Activated CD8-positive, alpha-beta T cell treated with anti-CD3 and anti-CD28 coated beads for 36 hours (primary cell): ENCODE results near the gene KLF16. TPM values are rescaled to one million over a fixed set of nuclear protein-coding genes. Genes with fewer than 3 reads are reported as not detected.

ENCODE experiments used
- ATAC-seq: fragments of 200-7000 bp; cut with Tn5 transposase; one replicate; pipeline ENCODE4 v1.10.0; 2021; ENCODE audit warnings: mild to moderate bottlenecking, moderate library complexity
- CTCF ChIA-PET: fragments of 350-600 bp; sonication (Branson Sonifier 250); formaldehyde crosslinking; loops from one replicate; lab custom pipeline; 2021; ENCODE audit warnings: antibody characterized with exemption; lab: Charles Lee
- POLR2A ChIA-PET: fragments of 350-600 bp; sonication (Branson Sonifier 250); formaldehyde crosslinking; loops from one replicate; lab custom pipeline; 2021; ENCODE audit warnings: antibody characterized with exemption; lab: Charles Lee
- DNase-seq: peaks from one replicate; pipeline ENCODE4 v3.0.0-alpha.2; 2020
- H3K27ac Mint-ChIP-seq: one replicate; pipeline ENCODE4 v1.8.0; 2021; ENCODE audit warnings: mild to moderate bottlenecking, mixed read lengths
- H3K27me3 Mint-ChIP-seq: one replicate; pipeline ENCODE4 v1.8.0; 2021; ENCODE audit warnings: mixed read lengths
- H3K36me3 Mint-ChIP-seq: one replicate; pipeline ENCODE4 v1.8.0; 2021; ENCODE audit warnings: low read depth, mixed read lengths
- H3K4me1 Mint-ChIP-seq: one replicate; pipeline ENCODE4 v1.8.0; 2021; ENCODE audit warnings: low read depth, mixed read lengths
- H3K4me3 Mint-ChIP-seq: one replicate; pipeline ENCODE4 v1.8.0; 2021; ENCODE audit warnings: mild to moderate bottlenecking, moderate library complexity, mixed read lengths
- H3K9me3 Mint-ChIP-seq: one replicate; pipeline ENCODE4 v1.8.0; 2021; ENCODE audit warnings: mixed read lengths
- CTCF ChIP-seq: fragments of 200-600 bp; IDR thresholded peaks from one replicate; pipeline ENCODE4 v1.8.0; 2022; ENCODE audit warnings: antibody characterized with exemption, mild to moderate bottlenecking
- intact Hi-C: fragments of 100-400 bp; cut with micrococcal nuclease; formaldehyde crosslinking; loops from one replicate; pipeline ENCODE4 v1.10.0; 2022
- total RNA-seq, 2 experiments: library from RNA; stranded (reverse); gene quantifications; one replicate each; pipeline ENCODE4 v1.2.3, GENCODE V29; 2021

Gene KLF16
- total RNA-seq, 2 experiments from 2014 or later, result 25.6 to 27.7 TPM

- POLR2A ChIA-PET, result interaction anchor here (0.6 to 1.4 kb wide), 5 partner anchors 16 to 174 kb away, joined by 3 to 5 read pairs (median 3); partner anchors contain the start of gene TCF3
- no peak overlapping the region for H3K27ac Mint-ChIP-seq
- no peaks in the 10 kb centered on the region for H3K27me3 Mint-ChIP-seq
- peaks cover 5% of the 10 kb centered on the region for H3K4me1 Mint-ChIP-seq
- no peak for ATAC-seq
- DNase-seq, result no peak
- TF ChIP-seq CTCF, result no peak
- CTCF ChIA-PET, result interaction anchor here (0.9 to 5.0 kb wide), 36 partner anchors 8 to 280 kb away, joined by 3 to 57 read pairs (median 4); partner anchors contain the start of genes ATP8B3, MBD3 and REXO1
- H3K4me3 Mint-ChIP-seq, result no peak overlapping the region
- intact Hi-C loops, result no loop called here
- H3K9me3 Mint-ChIP-seq, result no peaks in the 10 kb centered on the region
- H3K36me3 Mint-ChIP-seq, result peaks cover 19% of the 10 kb centered on the region
Observed at GRCh38 chr19:1826557-1827521, 36.5 kb downstream of the KLF16 start.

GRCh38 chr19:1825909-1826556 is 37.3 kb downstream of the KLF16 start:
- Mint-ChIP-seq H3K4me1 (peaks cover 5% of the 10 kb centered on the region), H3K4me3 (no peak overlapping the region), H3K27ac (no peak overlapping the region), H3K36me3 (peaks cover 19% of the 10 kb centered on the region), H3K27me3 (no peaks in the 10 kb centered on the region), H3K9me3 (no peaks in the 10 kb centered on the region)
- peak; percentile 93 for ATAC-seq
- peak; percentile 83 for TF ChIP-seq CTCF
- POLR2A ChIA-PET, result interaction anchor here (1.0 to 1.1 kb wide), 3 partner anchors 21 to 173 kb away, joined by 3 to 5 read pairs (median 3); partner anchors contain the start of gene TCF3
- CTCF ChIA-PET, result interaction anchor here (0.8 to 5.0 kb wide), 41 partner anchors 8 to 280 kb away, joined by 3 to 57 read pairs (median 5); partner anchors contain the start of genes ATP8B3, MBD3 and REXO1
- DNase-seq, result peak; percentile 83
- intact Hi-C loops, result no loop called here

DNA sequence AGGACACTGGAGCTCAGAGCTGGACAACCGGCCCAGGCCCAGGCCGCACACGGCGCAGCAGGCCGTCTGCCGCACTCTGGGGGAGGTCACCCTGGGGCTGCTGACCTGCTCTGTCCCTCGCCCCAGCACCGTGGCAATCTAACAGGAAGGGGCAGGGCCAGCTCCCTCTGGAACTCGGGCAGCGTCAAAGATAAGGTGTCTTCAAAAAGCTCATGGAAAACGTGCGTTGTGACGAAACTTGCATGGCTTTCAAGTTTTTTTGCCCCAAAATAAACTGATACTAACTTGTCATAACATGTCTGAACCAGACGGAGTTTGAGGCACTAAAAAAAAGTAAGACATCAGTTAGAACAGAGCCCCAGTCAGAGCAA is 39.1 kb downstream of the KLF16 start:
- Mint-ChIP-seq H3K4me3 (no peak overlapping the region), H3K36me3 (peaks cover 22% of the 10 kb centered on the region), H3K27ac (no peak overlapping the region), H3K4me1 (peaks cover 5% of the 10 kb centered on the region), H3K27me3 (no peaks in the 10 kb centered on the region), H3K9me3 (no peaks in the 10 kb centered on the region)
- CTCF ChIA-PET, result interaction anchor here (0.8 kb wide), 1 partner anchor 13 kb away, joined by 3 read pairs; no protein-coding TSS in a partner anchor
- DNase-seq (no peak), ATAC-seq (no peak)
- no peak for TF ChIP-seq CTCF
- POLR2A ChIA-PET, result interaction anchor here (0.6 kb wide), 1 partner anchor 234 kb away, joined by 3 read pairs; no protein-coding TSS in a partner anchor
- intact Hi-C loops, result no loop called here

GRCh38 chr19:1823539-1824251 is 39.7 kb downstream of the KLF16 start:
- Mint-ChIP-seq H3K27ac (no peak overlapping the region), H3K4me3 (no peak overlapping the region), H3K27me3 (no peaks in the 10 kb centered on the region), H3K9me3 (no peaks in the 10 kb centered on the region), H3K36me3 (peaks cover 22% of the 10 kb centered on the region), H3K4me1 (peaks cover 5% of the 10 kb centered on the region)
- ChIA-PET POLR2A (interaction anchor here (0.6 kb wide), 1 partner anchor 233 kb away, joined by 3 read pairs; no protein-coding TSS in a partner anchor), CTCF (interaction anchor here (0.6 to 0.8 kb wide), 2 partner anchors 14 to 198 kb away, joined by 3 read pairs; no protein-coding TSS in a partner anchor)
- no peak for TF ChIP-seq CTCF
- no peak for DNase-seq
- intact Hi-C loops, result no loop called here
- no peak for ATAC-seq
